HG03159 (cell line): ENCODE results near the gene BAZ1B.
"Not testable (repeated sequence)": the region's sequence is repeated elsewhere in the genome, so short reads cannot be mapped to it uniquely, and the experiment has no call there.

ENCODE experiments used
- ATAC-seq: cut with Tn5 transposase; IDR thresholded peaks from one replicate; pipeline ENCODE4 v1.9.1; 2021; ENCODE audit warnings: mild to moderate bottlenecking, moderate library complexity; ENCODE audit not compliant: unreplicated experiment

Gene BAZ1B

DNA sequence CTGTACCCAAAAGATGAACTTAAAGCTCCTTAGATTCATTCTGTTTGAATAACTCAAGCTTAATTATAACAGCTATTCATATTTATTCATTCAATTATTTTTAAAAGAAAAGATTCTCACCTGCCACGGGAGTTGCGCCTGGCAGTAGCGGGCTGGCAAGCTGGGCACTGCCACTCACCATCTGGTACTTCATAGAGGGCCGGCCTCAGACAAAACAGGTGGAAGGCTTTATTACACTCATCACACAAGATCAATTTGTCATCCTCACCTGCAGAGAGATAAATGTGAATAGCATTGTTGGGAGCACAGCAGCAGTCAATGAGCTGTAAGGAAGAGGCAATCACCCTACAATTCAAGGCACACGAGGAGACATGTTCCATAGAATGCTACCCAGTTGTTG is 72.7 kb downstream of the BAZ1B start:
- no peak for ATAC-seq

DNA sequence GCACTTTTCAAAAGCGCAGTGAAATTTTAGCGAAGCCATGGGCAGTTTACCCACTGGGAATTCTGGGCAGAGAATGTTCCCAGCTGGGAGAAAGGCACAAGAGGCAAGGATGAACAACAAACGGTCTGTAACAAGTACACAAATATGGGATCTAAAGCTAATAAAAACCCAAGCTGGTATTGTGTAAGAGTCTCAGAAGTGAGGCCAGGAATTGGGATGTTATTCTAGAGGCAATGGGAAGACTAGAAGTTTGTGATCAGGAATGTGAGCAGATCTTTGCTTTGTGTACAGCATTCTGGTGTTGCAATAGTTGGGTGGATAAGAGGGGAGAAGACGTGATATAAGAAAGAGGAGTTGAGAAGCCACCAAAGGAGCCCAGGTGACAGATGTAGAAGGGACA is 73.5 kb downstream of the BAZ1B start:
- ATAC-seq = no peak

DNA sequence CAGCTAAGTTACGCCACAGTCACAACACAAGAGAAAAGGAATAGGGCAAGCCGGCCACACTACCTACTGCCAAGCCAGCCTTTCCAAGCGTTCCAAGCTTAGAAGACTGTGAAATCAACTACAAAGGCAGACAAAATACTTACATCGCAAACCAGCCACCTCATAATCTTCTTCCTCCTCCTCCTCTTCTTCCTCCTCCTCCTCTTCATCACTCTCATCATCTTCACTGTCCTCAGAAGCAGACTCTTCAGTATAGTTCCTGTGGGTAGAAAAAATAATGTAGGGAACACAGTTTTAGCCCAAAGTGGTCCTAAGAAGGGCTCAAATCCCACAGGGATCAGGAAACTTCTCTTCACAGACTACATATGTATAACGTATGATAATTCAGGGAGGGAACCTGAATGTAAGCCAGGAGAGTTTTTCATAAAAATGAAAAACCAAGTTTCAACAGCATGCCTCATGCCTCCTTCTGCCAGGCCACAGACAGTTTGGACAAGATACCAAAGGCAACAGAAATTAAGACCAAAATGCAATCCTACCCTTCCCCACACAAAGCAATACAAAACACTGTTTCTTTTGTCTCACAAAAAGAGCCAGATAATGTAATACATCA is 74.9 kb downstream of the BAZ1B start:
- ATAC-seq = no peak

DNA sequence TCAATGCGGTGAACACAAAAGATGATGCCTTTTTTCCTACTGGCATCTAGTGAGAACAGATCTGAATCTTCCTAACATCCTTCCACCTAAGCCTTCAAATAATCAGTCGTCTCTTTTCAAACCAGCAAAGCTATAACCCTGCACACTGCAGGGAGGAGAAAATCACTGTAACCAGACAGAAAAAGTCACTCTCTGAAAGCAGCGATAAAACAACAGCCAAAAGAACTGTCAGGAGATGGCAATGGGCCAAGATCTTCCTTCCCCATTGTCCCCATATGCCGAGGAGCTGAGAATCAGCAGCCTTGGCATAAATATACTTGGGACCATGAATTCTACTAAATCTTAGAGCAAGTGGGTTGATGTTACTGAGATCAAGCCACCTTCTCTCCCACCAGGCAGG is 75.4 kb downstream of the BAZ1B start:
- ATAC-seq = no peak

DNA sequence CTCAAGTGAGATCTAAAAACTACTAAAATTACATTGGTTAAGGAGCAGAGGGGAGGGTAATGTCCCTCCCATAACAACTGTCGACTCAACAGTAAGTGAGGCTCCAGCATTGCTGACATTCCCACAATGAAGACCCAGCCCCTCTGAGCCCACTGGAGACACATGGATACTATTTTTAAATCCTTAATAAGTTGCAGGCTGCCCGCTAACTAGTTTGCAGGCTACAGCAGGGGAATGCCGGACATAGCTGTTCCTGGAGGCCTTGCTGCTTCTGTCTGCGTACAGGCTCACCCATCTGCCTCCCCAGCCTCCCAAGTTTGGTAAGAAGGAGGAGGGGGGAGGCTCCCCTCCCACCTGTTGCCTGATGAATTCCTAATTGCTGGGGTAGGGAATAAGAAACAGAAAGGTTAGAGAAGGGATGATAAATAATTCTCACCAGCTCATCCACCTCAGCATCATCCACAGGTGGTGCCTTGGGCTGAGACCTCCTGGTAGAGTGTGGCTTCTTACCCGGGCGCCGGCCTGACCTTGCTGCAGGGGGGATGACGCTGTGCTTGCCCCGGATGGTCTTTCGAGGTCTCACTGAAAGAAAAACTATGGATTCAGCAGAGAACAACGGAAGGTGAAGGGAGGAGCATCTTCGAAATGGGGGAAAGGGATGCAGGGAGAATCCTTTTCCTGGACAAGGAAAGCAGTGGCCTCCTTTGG is 78.4 kb downstream of the BAZ1B start:
- ATAC-seq = no peak

DNA sequence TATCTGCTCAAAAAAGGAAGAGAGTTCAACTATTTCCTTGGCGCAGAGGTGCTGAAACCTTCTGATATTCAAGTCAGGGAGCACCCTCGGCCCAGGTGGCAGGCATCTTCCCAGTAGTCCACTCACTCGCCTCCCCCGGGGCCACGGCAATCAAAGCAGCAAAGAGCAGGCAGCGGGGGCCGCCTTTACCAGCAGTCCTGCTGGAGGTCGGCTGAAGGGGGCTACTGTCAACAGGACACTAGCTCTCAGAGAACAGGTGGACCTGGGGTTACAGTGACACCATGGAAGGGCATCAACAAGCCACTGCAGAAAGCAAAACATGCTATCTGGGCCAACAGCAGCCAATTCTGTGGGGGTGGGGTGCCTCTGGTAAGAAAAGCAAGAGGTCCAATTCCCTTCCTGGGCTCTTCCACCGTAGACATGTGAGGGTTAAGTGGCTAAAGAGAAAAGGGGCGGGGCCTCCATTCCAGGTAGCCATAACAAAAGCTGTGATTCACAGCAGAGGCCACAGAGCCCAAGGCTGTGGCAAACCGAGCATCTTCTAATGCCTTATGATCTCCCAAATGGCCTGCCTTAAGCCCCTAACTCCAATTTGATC is 79.1 kb downstream of the BAZ1B start:
- ATAC-seq = no peak

DNA sequence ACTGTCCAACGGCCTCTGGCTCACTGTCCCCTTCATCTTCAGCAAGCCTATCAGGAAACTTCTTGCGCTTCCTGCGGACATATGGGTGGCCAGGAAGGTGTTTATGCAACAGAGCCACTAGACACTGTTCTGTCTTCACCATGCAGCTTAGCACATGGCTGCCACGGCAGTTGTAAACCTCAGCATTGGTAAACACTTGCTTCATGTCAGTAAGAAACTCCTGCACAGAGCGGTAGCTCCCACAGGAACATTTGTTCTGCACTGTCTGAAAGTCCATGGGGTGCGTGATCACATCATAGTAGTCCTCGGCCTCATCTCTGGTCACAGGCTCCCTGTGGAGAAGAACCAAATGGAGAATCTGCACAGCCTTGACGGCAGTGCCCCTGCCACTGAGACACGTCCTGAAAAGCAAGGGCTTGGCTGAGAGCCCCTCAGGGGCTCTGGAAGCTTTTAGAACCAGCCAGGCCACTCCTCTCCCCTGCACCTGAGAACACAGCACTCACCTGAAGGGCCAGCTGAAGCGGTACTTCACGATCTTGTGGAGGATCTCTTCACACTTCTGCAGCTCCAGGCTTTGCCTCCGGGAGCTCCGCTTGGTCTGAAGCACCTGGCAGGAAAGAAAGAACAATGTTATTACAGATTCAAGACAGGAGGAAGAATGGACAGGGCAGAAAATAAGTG is 79.7 kb downstream of the BAZ1B start:
- ATAC-seq = no peak

DNA sequence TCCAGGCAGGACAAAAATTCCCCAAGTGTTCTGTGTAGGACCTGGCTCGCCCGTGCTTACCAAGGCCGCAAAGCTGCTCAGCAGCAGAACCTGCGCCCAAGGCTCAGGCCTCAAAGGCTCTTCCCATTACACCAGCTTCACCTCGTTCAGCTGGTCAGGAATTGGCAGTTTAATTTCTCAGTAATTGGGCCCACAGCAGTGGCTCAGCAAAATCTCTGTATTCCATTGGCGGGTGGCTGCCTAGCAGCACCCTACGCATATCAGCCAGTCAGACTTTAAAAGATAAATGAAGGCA is 82.7 kb downstream of the BAZ1B start:
- ATAC-seq = no peak

DNA sequence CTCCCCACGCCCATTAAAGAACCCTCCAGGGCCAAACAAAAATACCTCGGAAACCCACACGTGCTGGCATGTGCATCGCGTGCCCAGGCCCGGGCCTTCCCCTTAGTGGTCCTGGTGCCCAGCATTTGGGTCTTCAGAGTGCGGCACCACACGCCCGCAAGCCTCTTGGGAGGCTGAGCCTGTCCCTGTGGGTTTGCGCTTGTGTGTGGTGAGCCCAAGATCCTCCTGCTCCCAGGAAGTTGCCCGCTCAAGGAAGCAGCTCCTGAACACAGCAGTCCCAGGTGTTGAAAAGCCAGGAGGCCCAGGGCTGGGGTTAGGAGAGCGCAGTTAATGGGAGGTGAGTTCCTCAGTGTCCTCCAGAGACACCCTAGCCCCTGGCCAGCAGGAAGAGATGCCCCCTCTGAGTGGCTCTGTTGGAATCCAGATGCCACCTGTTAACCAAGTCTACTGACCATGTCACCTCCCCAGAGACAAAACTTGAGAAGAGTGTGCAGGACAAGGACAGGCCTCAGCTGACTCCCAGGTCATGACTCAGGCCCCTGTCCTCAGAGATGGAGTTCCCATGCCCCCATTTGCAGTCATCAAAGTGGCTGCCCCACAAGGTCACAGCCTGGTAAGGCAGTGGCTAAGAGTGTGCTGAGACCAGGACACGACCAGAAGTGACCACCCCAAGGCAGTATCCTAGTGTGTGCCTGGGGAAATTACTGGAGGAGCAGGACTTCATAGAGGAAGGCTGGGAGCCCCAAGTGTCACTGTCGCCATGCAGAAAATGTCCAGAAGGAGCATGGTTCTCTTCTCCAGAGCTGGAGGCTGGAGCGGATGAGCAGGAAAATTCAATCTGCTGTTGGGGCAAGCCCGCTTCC is 83.3 kb downstream of the BAZ1B start:
- ATAC-seq = no peak

DNA sequence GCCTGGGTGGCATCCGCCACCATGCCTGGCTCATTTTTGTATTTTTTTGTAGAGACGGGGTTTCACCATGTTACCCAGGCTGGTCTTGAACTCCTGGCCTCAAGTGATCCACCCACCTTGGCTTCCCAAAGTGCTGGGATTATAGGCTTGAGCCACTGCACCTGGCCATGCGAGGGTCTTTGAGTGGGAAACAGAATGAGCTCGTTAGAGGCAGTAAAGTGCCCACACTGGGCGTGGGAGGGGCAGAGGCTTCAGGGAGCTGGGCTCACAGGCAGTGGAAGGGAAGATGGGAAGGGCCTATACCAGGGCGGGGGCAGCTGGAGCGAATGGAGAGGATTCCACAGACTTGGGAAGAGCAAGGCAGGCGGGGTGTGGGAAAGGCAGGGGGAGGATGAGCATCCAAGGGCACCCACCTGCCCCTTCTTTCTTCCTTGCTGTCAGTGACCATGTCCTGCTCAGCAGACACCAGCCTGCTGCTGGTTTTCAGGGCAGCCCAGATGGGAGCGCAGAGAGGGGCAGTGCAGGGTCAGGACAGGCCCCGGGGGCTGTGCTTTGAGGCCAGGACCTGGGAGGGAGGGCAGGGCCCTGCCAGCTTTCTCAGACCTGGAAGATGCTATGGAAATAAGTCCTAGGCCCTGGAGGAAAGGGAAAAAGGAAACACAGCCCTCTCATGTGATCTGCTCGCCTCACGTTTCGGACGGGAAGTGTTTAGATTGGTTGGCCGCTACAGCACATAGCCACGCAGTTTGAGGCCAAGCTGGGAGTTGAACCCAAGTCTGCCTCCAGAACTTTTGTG is 84.3 kb downstream of the BAZ1B start:
- ATAC-seq = no peak

DNA sequence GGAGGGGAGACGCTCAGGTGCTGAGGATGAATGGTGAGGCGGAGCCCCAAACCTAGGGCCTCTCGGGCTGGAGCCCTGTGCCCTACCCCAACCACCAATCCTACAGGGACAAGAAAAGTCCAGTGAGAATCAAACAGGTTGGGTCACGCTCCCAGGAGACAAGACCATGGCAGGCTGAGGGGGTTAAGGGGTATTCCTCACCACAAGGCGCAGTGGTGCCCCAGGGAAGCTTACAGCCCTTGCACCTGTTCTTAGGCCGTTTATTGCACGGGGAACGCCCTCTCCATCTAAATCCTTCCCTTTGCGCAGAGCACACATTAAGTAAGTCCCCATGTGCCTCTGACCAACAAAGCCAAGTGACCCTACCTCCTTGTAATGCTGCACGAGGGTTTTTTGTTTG is 85.0 kb downstream of the BAZ1B start:
- no peak for ATAC-seq

DNA sequence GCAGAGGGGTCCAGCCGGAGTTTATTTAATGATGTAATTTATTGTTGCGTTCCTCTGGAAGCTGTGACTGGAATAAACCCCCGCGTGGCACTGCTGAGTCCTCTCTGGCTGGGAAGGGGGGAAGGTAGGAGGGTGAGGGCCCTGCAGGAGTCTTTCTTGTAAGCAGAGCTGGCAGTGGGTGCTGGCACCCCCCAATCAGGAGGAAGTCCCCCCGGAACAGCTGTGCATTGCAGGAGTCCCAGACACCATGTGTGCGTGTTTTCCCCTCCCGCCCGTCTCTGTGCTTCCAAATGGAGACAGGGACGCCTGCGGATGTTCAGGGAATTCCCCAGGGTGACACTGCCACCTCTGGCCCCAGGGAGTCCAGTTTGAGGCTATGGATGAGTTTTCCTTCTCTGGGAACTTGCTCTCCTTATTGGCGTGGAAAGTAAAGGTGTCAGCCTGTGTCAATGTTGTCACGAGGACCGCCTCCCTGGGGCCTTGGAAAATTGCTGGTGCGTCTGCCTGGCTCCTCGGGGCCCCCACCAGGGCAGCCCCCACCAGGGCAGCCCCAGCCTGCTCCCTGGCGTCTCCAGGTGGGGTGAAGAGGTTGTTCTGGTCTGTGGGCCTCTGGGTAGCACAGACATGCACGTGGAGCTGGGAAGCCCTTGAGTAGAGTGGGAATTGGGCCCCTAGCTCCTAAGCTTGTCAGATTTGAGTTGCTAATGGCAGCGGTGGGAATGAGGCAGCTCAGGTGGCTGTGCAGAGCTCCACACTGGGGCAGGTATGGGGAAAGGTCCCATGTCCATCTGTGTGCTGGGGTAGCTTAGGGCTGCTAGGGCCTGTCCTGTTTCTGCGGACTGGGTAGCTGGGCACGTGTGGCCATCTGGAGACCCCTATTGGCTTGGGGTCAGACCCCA is 85.8 kb downstream of the BAZ1B start:
- no peak for ATAC-seq

DNA sequence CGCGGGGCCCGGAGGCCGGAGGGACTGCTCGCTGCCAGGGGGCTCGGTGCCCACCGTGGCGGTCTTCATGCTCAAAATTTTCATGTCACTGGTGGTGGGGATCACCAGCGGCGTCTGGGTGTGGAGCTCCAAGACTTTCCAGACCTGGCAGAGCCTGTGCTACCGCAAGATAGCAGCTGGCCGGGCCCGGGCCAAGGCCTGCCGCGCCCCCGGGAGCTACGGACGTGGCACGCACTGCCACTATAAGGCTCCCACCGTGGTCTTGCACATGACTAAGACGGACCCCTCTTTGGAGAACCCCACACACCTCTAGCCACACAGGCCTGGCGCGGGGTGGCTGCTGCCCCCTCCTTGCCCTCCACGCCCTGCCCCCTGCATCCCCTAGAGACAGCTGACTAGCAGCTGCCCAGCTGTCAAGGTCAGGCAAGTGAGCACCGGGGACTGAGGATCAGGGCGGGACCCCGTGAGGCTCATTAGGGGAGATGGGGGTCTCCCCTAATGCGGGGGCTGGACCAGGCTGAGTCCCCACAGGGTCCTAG is 86.6 kb downstream of the BAZ1B start:
- no peak for ATAC-seq

DNA sequence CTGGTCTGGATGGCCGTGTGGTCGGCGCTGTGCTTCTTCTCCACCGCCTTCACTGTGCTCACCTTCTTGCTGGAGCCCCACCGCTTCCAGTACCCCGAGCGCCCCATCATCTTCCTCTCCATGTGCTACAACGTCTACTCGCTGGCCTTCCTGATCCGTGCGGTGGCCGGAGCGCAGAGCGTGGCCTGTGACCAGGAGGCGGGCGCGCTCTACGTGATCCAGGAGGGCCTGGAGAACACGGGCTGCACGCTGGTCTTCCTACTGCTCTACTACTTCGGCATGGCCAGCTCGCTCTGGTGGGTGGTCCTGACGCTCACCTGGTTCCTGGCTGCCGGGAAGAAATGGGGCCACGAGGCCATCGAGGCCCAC is 87.4 kb downstream of the BAZ1B start:
- no peak for ATAC-seq

DNA sequence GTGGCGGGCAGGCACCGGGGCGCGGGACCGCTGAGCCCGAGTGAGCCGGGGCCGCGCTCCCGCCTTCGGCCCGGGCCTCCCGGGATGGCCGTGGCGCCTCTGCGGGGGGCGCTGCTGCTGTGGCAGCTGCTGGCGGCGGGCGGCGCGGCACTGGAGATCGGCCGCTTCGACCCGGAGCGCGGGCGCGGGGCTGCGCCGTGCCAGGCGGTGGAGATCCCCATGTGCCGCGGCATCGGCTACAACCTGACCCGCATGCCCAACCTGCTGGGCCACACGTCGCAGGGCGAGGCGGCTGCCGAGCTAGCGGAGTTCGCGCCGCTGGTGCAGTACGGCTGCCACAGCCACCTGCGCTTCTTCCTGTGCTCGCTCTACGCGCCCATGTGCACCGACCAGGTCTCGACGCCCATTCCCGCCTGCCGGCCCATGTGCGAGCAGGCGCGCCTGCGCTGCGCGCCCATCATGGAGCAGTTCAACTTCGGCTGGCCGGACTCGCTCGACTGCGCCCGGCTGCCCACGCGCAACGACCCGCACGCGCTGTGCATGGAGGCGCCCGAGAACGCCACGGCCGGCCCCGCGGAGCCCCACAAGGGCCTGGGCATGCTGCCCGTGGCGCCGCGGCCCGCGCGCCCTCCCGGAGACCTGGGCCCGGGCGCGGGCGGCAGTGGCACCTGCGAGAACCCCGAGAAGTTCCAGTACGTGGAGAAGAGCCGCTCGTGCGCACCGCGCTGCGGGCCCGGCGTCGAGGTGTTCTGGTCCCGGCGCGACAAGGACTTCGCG is 88.0 kb downstream of the BAZ1B start:
- peak; percentile 18 for ATAC-seq

DNA sequence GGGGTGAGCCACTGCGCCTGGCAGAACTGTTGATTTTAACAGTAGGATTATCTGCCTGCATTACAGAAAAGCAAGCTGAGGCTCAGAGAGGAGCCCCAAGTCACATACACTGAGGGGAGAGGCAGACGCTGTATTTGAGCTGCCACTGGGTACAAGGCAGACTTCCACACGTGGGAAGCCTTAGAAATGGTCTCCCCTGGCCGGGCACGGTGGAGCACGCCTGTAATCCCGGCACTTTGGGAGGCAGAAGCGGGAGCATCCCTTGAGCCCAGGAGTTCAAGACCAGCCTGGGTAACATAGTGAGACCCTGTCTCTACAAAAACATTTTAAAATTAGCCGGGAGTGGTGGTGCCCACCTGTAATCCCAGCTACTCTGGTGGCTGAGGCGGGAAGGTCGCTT is 89.4 kb downstream of the BAZ1B start:
- ATAC-seq = no peak

DNA sequence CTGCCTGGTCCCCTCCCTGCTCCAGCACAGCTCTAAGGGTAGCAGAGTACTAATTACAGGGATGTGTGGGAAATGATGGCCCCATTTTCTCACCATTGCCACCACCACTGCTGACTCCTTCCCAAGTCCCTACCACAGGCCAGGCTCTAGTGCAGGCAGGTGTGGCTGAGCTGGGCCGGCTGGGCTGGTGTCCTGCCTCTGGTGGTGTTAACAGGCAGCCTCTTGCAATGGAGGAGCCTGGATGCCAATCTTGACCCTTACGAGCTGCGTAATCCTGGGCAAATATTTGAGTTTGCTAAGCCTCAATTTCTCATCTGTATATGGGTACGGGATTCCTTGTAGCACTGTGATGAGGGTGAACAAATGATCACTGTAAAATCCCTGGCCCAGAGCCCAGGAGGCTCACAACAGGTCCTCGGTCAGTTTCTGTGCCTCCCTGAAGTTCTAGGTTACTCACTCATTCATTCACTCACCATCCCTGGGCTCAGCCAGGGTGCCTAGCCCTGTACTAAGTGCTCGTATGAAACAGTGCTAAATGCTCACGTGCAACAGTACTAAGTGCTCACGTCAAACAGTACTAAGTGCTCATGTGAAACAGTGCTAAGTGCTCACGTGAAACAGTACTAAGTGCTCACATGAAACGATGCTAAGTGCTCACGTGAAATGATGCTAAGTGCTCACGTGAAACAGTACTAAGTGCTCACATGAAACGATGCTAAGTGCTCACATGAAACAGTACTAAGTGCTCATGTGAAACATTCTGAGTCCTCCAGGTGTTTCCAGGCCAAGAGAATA is 90.9 kb downstream of the BAZ1B start:
- no peak for ATAC-seq

DNA sequence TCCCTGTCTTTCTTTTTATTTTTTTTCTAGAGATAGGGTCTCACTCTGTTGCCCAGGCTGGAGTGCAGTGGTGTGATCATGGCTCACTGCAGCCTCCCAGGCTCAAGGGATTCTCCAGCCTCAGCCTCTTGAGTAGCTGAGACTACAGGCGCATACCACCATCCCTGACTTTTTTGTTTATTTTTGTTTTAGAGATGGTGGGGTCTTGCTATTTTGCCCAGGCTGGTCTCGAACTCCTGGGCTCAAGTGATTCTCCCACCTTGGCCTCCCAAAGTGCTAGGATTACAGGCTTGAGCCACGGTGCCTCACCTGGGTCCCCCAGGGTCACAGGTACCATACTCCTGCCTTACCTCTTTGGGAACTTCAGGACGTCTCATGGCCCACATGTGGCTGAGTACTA is 91.6 kb downstream of the BAZ1B start:
- ATAC-seq = not testable (repeated sequence)
